ENCODE data around the gene FRRS1. TPM values are rescaled to one million over a fixed set of nuclear protein-coding genes. Genes with fewer than 3 reads are reported as not detected.

FRRS1 gene, protein sequence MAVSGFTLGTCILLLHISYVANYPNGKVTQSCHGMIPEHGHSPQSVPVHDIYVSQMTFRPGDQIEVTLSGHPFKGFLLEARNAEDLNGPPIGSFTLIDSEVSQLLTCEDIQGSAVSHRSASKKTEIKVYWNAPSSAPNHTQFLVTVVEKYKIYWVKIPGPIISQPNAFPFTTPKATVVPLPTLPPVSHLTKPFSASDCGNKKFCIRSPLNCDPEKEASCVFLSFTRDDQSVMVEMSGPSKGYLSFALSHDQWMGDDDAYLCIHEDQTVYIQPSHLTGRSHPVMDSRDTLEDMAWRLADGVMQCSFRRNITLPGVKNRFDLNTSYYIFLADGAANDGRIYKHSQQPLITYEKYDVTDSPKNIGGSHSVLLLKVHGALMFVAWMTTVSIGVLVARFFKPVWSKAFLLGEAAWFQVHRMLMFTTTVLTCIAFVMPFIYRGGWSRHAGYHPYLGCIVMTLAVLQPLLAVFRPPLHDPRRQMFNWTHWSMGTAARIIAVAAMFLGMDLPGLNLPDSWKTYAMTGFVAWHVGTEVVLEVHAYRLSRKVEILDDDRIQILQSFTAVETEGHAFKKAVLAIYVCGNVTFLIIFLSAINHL
- total RNA-seq = 19.5 to 22.5 TPM (median 20.4 TPM) in 3 replicates

DNA sequence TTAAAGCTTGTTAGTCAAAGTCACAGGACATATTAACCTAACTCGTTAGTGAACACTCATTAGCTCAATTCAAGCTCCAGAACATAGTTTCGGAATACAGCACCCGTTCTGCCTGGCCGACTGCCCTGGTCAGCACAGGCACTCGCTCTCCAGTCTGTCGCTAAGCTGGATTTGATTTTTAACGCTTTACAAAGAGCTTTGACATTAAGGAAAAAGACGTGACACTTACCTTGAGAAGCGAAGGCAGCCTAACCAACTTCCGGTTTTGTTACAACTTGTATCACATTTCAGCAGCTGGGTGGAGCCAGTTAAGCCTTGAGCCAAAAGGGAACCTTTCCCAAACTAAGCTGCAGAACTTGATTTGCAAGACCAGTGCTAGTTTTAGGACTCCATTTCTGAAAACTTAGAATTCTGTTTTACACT lies at the start of gene FRRS1:
Gene FRRS1, minus strand, starts transcription at position 258 of the 423 bp plus-strand sequence. CDS start 17,867 bp downstream, outside the sequence.
- H3K36me3 Mint-ChIP-seq = no peaks in the 10 kb centered on the region

DNA sequence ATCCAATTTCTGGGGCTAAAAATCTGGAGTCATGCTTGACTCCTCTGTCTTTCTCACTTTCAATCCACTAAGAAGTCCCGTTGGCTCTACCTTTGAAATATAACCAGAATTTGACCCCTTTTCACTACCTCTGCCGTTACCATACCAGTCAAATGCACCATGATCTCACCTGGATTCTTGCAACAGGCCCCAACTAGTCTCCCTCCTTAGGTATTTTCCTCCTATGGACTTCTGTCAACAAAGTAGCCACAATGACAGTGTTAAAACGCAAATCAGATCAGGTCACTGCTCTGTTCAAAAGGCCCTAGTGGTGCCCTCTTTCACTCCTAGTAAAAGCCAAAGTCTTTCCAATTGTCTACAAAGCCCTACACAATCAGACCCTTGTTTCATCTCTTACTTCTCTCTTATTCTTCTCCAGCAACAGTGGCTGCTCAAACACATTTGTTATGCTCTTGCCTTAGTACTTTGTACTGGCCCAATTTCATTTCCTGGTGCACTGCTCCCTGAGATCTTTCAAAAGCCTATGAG lies 48.0 kb upstream of the FRRS1 start:
- H3K9me3 Mint-ChIP-seq = no peaks in the 10 kb centered on the region
- H3K4me3 Mint-ChIP-seq = no peak overlapping the region
- TF ChIP-seq, protein P1, sequence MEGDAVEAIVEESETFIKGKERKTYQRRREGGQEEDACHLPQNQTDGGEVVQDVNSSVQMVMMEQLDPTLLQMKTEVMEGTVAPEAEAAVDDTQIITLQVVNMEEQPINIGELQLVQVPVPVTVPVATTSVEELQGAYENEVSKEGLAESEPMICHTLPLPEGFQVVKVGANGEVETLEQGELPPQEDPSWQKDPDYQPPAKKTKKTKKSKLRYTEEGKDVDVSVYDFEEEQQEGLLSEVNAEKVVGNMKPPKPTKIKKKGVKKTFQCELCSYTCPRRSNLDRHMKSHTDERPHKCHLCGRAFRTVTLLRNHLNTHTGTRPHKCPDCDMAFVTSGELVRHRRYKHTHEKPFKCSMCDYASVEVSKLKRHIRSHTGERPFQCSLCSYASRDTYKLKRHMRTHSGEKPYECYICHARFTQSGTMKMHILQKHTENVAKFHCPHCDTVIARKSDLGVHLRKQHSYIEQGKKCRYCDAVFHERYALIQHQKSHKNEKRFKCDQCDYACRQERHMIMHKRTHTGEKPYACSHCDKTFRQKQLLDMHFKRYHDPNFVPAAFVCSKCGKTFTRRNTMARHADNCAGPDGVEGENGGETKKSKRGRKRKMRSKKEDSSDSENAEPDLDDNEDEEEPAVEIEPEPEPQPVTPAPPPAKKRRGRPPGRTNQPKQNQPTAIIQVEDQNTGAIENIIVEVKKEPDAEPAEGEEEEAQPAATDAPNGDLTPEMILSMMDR (IDR thresholded peaks at IDR 0.05; ENCODE audit: unreplicated experiment) = no peak
- no peaks in the 10 kb centered on the region for H3K27me3 Mint-ChIP-seq (ENCODE audit: low read depth)
- no peaks in the 10 kb centered on the region for H3K36me3 Mint-ChIP-seq
- H3K27ac Mint-ChIP-seq = no peak overlapping the region
- H3K4me1 Mint-ChIP-seq = no peaks in the 10 kb centered on the region
- DNase-seq (ENCODE audit: low spot score in 2 of 2, unreplicated experiment in 2 of 2) = no peak

More for the DNA sequence above, at the start of gene FRRS1:
- peak within 1 kb of the TSS; percentile 87 for H3K4me3 Mint-ChIP-seq
- H3K9me3 Mint-ChIP-seq = no peaks in the 10 kb centered on the region
- peak within 1 kb of the TSS; percentile 96 for H3K27ac Mint-ChIP-seq
- H3K27me3 Mint-ChIP-seq (ENCODE audit: low read depth) = no peaks in the 10 kb centered on the region
- TF ChIP-seq, protein P1 (IDR thresholded peaks at IDR 0.05; ENCODE audit: unreplicated experiment) = no peak
- peaks cover 55% of the 10 kb centered on the region for H3K4me1 Mint-ChIP-seq
- peak in 1 of 2 experiments; percentile 47 for DNase-seq (ENCODE audit: low spot score in 2 of 2, unreplicated experiment in 2 of 2)

- H3K4me3 Mint-ChIP-seq = no peak overlapping the region
- peaks cover 4% of the 10 kb centered on the region for H3K27me3 Mint-ChIP-seq (ENCODE audit: low read depth)
- TF ChIP-seq, protein P1 (IDR thresholded peaks at IDR 0.05; ENCODE audit: unreplicated experiment) = no peak
- peaks cover 9% of the 10 kb centered on the region for H3K4me1 Mint-ChIP-seq
- no peak for DNase-seq (ENCODE audit: low spot score in 2 of 2, unreplicated experiment in 2 of 2)
- no peaks in the 10 kb centered on the region for H3K9me3 Mint-ChIP-seq
- H3K36me3 Mint-ChIP-seq = no peaks in the 10 kb centered on the region
- no peak overlapping the region for H3K27ac Mint-ChIP-seq
Measured at GRCh38 chr1:99811747-99812146, 45.3 kb upstream of the FRRS1 start.

- no peak overlapping the region for H3K4me3 Mint-ChIP-seq
- no peak for DNase-seq (ENCODE audit: low spot score in 2 of 2, unreplicated experiment in 2 of 2)
- H3K36me3 Mint-ChIP-seq = no peaks in the 10 kb centered on the region
- no peaks in the 10 kb centered on the region for H3K9me3 Mint-ChIP-seq
- TF ChIP-seq, protein P1 (IDR thresholded peaks at IDR 0.05; ENCODE audit: unreplicated experiment) = no peak
- no peak overlapping the region for H3K27ac Mint-ChIP-seq
- H3K4me1 Mint-ChIP-seq = peaks cover 9% of the 10 kb centered on the region
- peaks cover 4% of the 10 kb centered on the region for H3K27me3 Mint-ChIP-seq (ENCODE audit: low read depth)
Measured at GRCh38 chr1:99811075-99811474, 44.6 kb upstream of the FRRS1 start.

DNA sequence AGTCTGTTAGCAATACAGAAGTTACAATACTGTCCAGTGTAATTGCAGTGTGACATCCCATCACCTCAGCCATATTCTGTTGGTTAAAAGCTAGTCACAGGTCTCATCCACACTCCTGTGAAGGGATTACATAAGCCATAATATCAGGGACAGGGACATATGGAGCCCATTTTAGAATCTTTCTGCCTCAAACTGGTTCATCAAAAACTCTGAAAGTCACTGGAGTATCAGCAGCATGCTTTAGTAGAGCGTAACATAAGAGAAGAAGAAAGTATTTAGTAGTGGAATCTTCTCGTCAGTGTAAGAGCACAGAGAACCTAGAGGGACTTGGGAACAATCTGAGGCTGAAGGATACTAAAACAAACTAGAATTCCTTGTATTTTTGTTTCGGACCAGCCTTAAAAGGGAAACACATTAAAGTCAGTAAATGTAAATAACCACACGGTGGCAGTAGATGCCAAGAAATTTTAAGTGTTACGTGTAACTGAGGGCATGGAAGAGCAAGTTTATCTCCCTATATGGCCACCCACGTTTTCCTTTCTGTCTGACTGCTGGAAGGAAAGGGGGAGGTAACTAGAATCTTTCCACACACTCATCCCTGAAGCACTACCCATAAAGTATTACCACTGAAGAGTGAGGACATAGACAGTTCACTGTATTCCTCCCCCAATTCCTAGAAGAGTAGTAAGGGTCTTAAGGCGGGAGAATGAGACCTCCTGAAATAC lies 42.1 kb upstream of the FRRS1 start:
- no peak overlapping the region for H3K4me3 Mint-ChIP-seq
- H3K27me3 Mint-ChIP-seq (ENCODE audit: low read depth) = peaks cover 7% of the 10 kb centered on the region
- H3K27ac Mint-ChIP-seq = peak overlapping the region; percentile 54

More for the DNA sequence above, 42.1 kb upstream of the FRRS1 start:
- H3K4me1 Mint-ChIP-seq = peaks cover 9% of the 10 kb centered on the region
- no peaks in the 10 kb centered on the region for H3K36me3 Mint-ChIP-seq
- DNase-seq (ENCODE audit: low spot score in 2 of 2, unreplicated experiment in 2 of 2) = no peak
- TF ChIP-seq, protein P1 (IDR thresholded peaks at IDR 0.05; ENCODE audit: unreplicated experiment) = peak; percentile 83
- no peaks in the 10 kb centered on the region for H3K9me3 Mint-ChIP-seq
